Measurements from ENCODE around the gene HID1.
A peak's percentile ranks its signal among the peaks of the same experiment; 100 is the strongest.

The HID1 gene

DNA sequence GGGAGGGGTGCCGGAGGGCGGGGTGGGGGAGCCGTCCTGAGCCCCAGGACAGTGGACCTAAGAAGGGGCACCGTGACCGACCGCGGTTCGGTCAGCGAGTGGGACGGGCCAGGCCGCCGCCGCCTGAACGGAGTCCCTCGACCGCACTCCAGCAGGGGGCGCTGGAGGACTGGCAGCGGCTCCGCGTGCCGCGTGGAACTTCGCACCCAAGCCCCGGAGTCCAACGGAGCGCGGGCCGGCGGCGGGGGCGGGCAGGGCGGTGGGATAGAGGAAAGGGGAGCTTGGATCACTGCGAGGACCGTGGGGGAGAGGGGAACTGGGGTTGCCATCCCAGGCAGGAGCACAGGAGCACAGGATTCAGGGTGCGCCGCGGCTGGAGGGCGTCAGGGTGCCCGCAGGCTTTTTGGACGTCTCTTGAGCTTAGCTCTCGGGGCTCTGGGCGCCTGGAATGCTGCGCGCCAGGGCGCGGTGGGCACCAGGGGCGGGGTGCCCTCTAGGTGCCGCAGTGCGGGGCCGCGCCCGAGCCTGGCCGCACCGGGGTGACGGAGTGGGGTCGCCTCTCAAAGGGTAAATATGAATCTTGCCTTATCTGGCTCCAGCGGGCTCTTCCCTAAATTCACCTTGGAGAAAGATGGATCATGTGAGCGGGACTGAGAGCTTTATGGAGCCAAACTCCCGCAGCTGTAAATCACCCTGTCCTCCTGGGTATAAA is 48.9 kb downstream of the HID1 start:
- TF ChIP-seq FOXM1 (IDR thresholded peaks at IDR 0.05; ENCODE audit: borderline replicate concordance) (no peak), L3MBTL2 (conservative IDR thresholded peaks at IDR 0.05) (peak; percentile 98), TARDBP (IDR thresholded peaks at IDR 0.05) (0 out of 2 replicates have a peak, but pooled peaks have one; percentile 38)
- ChIA-PET CTCF (interaction anchor here (0.8 to 2.8 kb wide), 6 partner anchors 10 to 51 kb away, joined by 3 to 23 read pairs (median 8); partner anchors contain the start of gene FDXR), POLR2A (interaction anchor here (1.5 to 2.4 kb wide), 3 partner anchors 48 to 89 kb away, joined by 3 to 11 read pairs (median 10); partner anchors contain the start of genes FDXR and MRPL58)
- peak; percentile 95 for DNase-seq (ENCODE audit: extremely low spot score)

DNA sequence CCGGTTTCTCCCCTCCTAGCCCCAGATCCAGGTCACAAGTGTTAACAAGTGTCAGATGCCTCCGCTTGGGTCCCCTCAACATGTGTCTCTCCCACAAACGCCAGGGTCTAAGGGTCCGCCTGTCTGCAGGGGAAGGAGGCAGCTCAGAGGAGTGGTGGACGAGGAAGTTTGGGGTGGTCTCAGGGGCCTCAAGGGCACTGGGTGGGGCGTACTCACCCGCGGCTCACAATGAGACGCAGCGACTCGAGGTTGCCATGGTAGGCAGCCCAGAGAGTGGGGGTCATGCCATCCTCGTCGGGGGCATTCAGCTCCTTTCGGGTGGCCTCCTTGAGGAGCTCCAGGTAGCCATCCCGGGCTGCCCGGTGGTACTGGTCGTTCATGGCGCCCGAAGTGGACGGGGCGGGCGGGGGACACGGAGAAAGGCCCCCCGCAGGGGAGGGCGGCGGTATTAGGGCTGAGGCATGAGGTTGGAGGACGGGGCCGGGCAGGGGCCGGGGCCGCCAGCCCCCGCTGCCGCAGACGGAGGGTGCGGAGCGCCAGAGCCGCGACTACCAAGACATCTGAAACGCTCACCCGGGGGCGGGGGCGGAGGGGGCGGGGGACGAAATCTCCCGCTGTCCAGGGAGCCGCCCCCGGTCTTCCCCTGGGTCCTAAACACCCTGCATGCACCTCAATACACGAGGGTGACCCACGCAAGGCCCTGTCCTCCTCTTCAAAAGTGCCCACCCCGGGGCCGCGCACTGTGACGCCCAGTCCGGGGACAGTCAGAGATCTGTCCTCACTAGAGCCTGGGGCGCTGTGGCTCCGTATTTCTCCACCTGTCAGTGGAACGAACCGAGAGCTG is 49.6 kb downstream of the HID1 start, which contains the start of gene USH1G:
Gene USH1G, minus strand, starts transcription at position 562 of the 844 bp plus-strand sequence. Its CDS starts 182 bp downstream, at position 380.
- CTCF ChIA-PET, result interaction anchor here (0.6 to 2.8 kb wide), 7 partner anchors 10 to 992 kb away, joined by 3 to 23 read pairs (median 3); no protein-coding TSS in a partner anchor
- DNase-seq (ENCODE audit: extremely low spot score), result peak; percentile 77
- no peak for TF ChIP-seq CTBP1 (IDR thresholded peaks at IDR 0.05; ENCODE audit: borderline replicate concordance)
- TF ChIP-seq BHLHE40 (IDR thresholded peaks at IDR 0.05; ENCODE audit: borderline replicate concordance), result no peak
- no peak for TF ChIP-seq L3MBTL2 (conservative IDR thresholded peaks at IDR 0.05)
- no peak for TF ChIP-seq ELF4 (IDR thresholded peaks at IDR 0.05)
- TF ChIP-seq, protein P1, sequence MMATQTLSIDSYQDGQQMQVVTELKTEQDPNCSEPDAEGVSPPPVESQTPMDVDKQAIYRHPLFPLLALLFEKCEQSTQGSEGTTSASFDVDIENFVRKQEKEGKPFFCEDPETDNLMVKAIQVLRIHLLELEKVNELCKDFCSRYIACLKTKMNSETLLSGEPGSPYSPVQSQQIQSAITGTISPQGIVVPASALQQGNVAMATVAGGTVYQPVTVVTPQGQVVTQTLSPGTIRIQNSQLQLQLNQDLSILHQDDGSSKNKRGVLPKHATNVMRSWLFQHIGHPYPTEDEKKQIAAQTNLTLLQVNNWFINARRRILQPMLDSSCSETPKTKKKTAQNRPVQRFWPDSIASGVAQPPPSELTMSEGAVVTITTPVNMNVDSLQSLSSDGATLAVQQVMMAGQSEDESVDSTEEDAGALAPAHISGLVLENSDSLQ (IDR thresholded peaks at IDR 0.05), result no peak
- no peak for TF ChIP-seq TARDBP (IDR thresholded peaks at IDR 0.05)
- no peak for TF ChIP-seq FOXA1 (IDR thresholded peaks at IDR 0.05)
- TF ChIP-seq LEF1 (IDR thresholded peaks at IDR 0.05; ENCODE audit: borderline replicate concordance), result no peak
- no peak for TF ChIP-seq SP1 (IDR thresholded peaks at IDR 0.05)
- TF ChIP-seq NFRKB (IDR thresholded peaks at IDR 0.05), result no peak
- TF ChIP-seq FOXK2 (IDR thresholded peaks at IDR 0.05), result no peak
- no peak for TF ChIP-seq FOXM1 (IDR thresholded peaks at IDR 0.05; ENCODE audit: borderline replicate concordance)
- no peak for TF ChIP-seq ARNT (IDR thresholded peaks at IDR 0.05)
- no peak for TF ChIP-seq ZNF384 (IDR thresholded peaks at IDR 0.05)
- TF ChIP-seq SUZ12 (IDR thresholded peaks at IDR 0.05), result no peak
- POLR2A ChIA-PET, result interaction anchor here (0.6 to 2.4 kb wide), 4 partner anchors 38 to 89 kb away, joined by 3 to 11 read pairs (median 6); partner anchors contain the start of genes FDXR and MRPL58

GRCh38 chr17:74922172-74922571 is 50.4 kb downstream of the HID1 start:
- TF ChIP-seq ARNT (IDR thresholded peaks at IDR 0.05), result no peak
- TF ChIP-seq ZNF384 (IDR thresholded peaks at IDR 0.05), result no peak
- no peak for TF ChIP-seq SUZ12 (IDR thresholded peaks at IDR 0.05)
- no peak for TF ChIP-seq SP1 (IDR thresholded peaks at IDR 0.05)
- TF ChIP-seq FOXM1 (IDR thresholded peaks at IDR 0.05; ENCODE audit: borderline replicate concordance), result no peak
- TF ChIP-seq BHLHE40 (IDR thresholded peaks at IDR 0.05; ENCODE audit: borderline replicate concordance), result no peak
- no peak for TF ChIP-seq FOXK2 (IDR thresholded peaks at IDR 0.05)
- TF ChIP-seq CTBP1 (IDR thresholded peaks at IDR 0.05; ENCODE audit: borderline replicate concordance), result no peak
- TF ChIP-seq ELF4 (IDR thresholded peaks at IDR 0.05), result no peak
- no peak for TF ChIP-seq NFRKB (IDR thresholded peaks at IDR 0.05)
- TF ChIP-seq, protein P1 (IDR thresholded peaks at IDR 0.05), result no peak
- no peak for TF ChIP-seq HDGF (IDR thresholded peaks at IDR 0.05; ENCODE audit: borderline replicate concordance)
- TF ChIP-seq L3MBTL2 (conservative IDR thresholded peaks at IDR 0.05), result no peak
- ChIA-PET POLR2A (interaction anchor here (0.6 to 2.4 kb wide), 4 partner anchors 39 to 90 kb away, joined by 3 to 11 read pairs (median 6); partner anchors contain the start of genes FDXR and MRPL58), CTCF (interaction anchor here (0.6 to 2.8 kb wide), 5 partner anchors 10 to 993 kb away, joined by 3 to 23 read pairs (median 3); no protein-coding TSS in a partner anchor)
- no peak for DNase-seq (ENCODE audit: extremely low spot score)

DNA sequence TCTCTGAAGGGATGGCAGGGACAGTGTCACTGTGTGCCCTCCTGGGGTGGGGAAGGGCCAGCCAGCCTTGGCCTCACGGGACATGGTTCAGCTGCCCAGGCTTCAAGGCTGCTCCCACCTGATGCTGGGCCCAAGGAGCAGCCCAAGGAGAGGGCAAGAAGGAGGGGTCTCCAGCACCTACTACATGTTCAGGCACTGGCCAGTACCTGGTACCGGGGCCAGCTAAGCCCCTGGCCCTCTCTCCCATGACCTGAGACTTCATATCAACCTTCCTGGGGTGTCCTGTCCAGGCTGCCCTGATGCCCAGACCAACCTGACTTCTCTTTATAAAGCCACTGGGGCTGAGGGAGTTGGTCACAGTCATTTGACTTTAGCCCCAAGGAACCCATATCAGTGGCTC is 50.8 kb downstream of the HID1 start:
- TF ChIP-seq TARDBP (IDR thresholded peaks at IDR 0.05) (no peak), ZNF384 (IDR thresholded peaks at IDR 0.05) (no peak), LEF1 (IDR thresholded peaks at IDR 0.05; ENCODE audit: borderline replicate concordance) (no peak), NFRKB (IDR thresholded peaks at IDR 0.05) (no peak), HDGF (IDR thresholded peaks at IDR 0.05; ENCODE audit: borderline replicate concordance) (no peak), L3MBTL2 (conservative IDR thresholded peaks at IDR 0.05) (no peak)
- DNase-seq (ENCODE audit: extremely low spot score), result no peak
- POLR2A ChIA-PET, result interaction anchor here (1.9 kb wide), 1 partner anchor 49 kb away, joined by 6 read pairs; no protein-coding TSS in a partner anchor
- CTCF ChIA-PET, result interaction anchor here (1.0 kb wide), 1 partner anchor 193 kb away, joined by 4 read pairs; no protein-coding TSS in a partner anchor

DNA sequence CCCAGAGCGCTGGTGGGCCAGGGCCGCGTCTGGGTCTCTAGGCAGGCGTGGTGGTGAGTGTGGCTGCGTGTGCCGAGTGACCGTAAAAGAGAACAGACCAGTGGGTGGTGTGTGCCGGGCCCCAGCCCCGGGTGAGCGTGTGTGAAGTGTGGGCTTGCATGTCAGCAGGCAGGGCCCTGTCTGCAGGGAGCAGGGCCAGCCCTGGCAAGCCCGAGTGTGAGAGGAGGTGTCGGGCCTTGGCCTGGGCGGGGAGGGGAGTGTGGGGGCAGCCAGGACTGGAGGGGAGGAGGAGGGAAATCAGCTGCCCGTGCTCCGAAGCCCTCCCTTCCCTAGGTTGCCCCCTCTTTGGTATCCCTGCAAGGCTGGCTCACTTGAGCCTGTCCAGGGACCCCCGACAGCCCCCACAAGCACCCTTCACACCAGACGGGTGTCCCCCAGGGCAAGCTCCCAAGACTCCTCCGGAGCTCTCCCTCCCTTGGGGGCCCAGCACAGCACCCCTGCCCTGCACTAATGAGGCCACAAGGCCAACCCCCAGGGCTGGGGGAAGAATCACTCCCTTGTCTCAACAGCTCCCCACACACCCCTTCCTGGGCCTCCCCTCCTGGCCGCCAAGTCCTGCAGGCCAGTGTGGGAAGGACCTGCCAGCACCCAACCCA is 51.4 kb downstream of the HID1 start:
- ChIA-PET CTCF (interaction anchor here (0.9 to 1.0 kb wide), 2 partner anchors 39 to 193 kb away, joined by 3 to 4 read pairs; no protein-coding TSS in a partner anchor), POLR2A (interaction anchor here (1.9 kb wide), 1 partner anchor 48 kb away, joined by 6 read pairs; no protein-coding TSS in a partner anchor)
- DNase-seq (ENCODE audit: extremely low spot score), result no peak
- no peak for TF ChIP-seq SUZ12 (IDR thresholded peaks at IDR 0.05)

DNA sequence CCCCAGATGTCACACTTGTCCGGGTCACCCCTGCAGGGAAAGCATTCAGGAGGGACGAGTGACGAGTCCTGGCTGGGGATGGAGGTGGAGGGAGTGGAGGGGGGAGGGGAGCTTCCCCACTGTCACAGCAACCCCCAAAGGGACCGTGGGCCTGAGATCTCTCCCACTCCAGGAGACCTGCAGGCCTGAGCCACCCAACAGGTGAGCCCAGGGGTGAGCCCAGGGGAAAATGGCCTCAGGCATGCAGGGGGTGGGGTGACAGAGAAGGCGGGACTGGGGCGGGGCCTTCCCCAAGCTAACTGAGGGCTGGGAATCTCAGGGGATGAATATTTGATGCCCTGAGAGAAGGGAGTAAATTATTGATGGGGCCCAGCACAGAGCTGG is 51.9 kb downstream of the HID1 start:
- ChIA-PET CTCF (interaction anchor here (0.9 to 1.0 kb wide), 2 partner anchors 40 to 194 kb away, joined by 3 to 4 read pairs; no protein-coding TSS in a partner anchor), POLR2A (interaction anchor here (0.9 to 1.9 kb wide), 2 partner anchors 47 to 350 kb away, joined by 3 to 6 read pairs; partner anchors contain the start of gene MIF4GD)
- TF ChIP-seq SUZ12 (IDR thresholded peaks at IDR 0.05) (no peak), FOXA1 (IDR thresholded peaks at IDR 0.05) (no peak), ARNT (IDR thresholded peaks at IDR 0.05) (no peak), L3MBTL2 (conservative IDR thresholded peaks at IDR 0.05) (no peak)
- no peak for DNase-seq (ENCODE audit: extremely low spot score)
